GM19438 (cell line): ENCODE data around the gene RPL19.

ENCODE experiments used
- ATAC-seq: cut with Tn5 transposase; IDR thresholded peaks from one replicate; pipeline ENCODE4 v1.9.1; 2021; ENCODE audit warnings: low read depth; ENCODE audit not compliant: unreplicated experiment

RPL19 gene

GRCh38 chr17:39222866-39223834 lies 23.1 kb downstream of the RPL19 start:
- ATAC-seq = no peak

GRCh38 chr17:39223907-39224777 lies 24.1 kb downstream of the RPL19 start:
- no peak for ATAC-seq

GRCh38 chr17:39224778-39225307 lies 24.8 kb downstream of the RPL19 start:
- ATAC-seq = no peak

GRCh38 chr17:39225308-39225958 lies 25.4 kb downstream of the RPL19 start, which contains the start of gene STAC2:
Gene STAC2 (minus strand): TSS chr17:39225945. CDS start chr17:39225502, 443 bp downstream.
- no peak for ATAC-seq

GRCh38 chr17:39225959-39226683 lies 26.0 kb downstream of the RPL19 start:
- ATAC-seq = no peak

GRCh38 chr17:39227364-39227919 lies 27.4 kb downstream of the RPL19 start:
- no peak for ATAC-seq

GRCh38 chr17:39229274-39229913 lies 29.3 kb downstream of the RPL19 start:
- ATAC-seq = no peak

- no peak for ATAC-seq
Observed at GRCh38 chr17:39230361-39230760, 30.3 kb downstream of the RPL19 start.

- no peak for ATAC-seq
Observed at GRCh38 chr17:39231091-39231561, 31.0 kb downstream of the RPL19 start.

- ATAC-seq = no peak
Observed at GRCh38 chr17:39231591-39232551, 31.8 kb downstream of the RPL19 start.

GRCh38 chr17:39235555-39236449 lies 35.7 kb downstream of the RPL19 start:
- ATAC-seq = no peak

- ATAC-seq = no peak
Observed at GRCh38 chr17:39236450-39236927, 36.4 kb downstream of the RPL19 start.

- no peak for ATAC-seq
Observed at GRCh38 chr17:39236981-39237441, 36.9 kb downstream of the RPL19 start.

- ATAC-seq = no peak
Observed at GRCh38 chr17:39237586-39237985, 37.5 kb downstream of the RPL19 start.

GRCh38 chr17:39238311-39238972 lies 38.4 kb downstream of the RPL19 start:
- no peak for ATAC-seq
